Activated CD4-positive, alpha-beta memory T cell treated with anti-CD3 and anti-CD28 coated beads for 36 hours (primary cell): Measurements from ENCODE around the gene SYT3. TPM values are rescaled to one million over a fixed set of nuclear protein-coding genes. Genes with fewer than 3 reads are reported as not detected.
"Not testable (repeated sequence)": the region's sequence is repeated elsewhere in the genome, so short reads cannot be mapped to it uniquely, and the experiment has no call there.

Source experiments
- CTCF ChIA-PET: fragments of 350-600 bp; sonication (Branson Sonifier 250); formaldehyde crosslinking; loops from one replicate; lab custom pipeline; 2021; ENCODE audit warnings: antibody characterized with exemption, inconsistent platforms; lab: Charles Lee
- POLR2A ChIA-PET: fragments of 350-600 bp; sonication (Branson Sonifier 250); formaldehyde crosslinking; loops from one replicate; lab custom pipeline; 2021; ENCODE audit warnings: antibody characterized with exemption; lab: Charles Lee
- DNase-seq: peaks from one replicate; pipeline ENCODE4 v3.0.0-alpha.2; 2020
- H3K27ac Mint-ChIP-seq: one replicate; pipeline ENCODE4 v1.8.0; 2021; ENCODE audit warnings: mixed read lengths
- H3K27me3 Mint-ChIP-seq: one replicate; pipeline ENCODE4 v1.8.0; 2021; ENCODE audit warnings: mixed read lengths
- H3K36me3 Mint-ChIP-seq: one replicate; pipeline ENCODE4 v1.8.0; 2021; ENCODE audit warnings: mixed read lengths
- H3K4me1 Mint-ChIP-seq: one replicate; pipeline ENCODE4 v1.8.0; 2021; ENCODE audit warnings: low read depth, mixed read lengths
- H3K4me3 Mint-ChIP-seq: one replicate; pipeline ENCODE4 v1.8.0; 2021; ENCODE audit warnings: mild to moderate bottlenecking, mixed read lengths
- H3K9me3 Mint-ChIP-seq: one replicate; pipeline ENCODE4 v1.8.0; 2021; ENCODE audit warnings: mixed read lengths
- intact Hi-C: fragments of 100-400 bp; cut with micrococcal nuclease; formaldehyde crosslinking; loops from one replicate; pipeline ENCODE4 v1.15.1; 2023
- total RNA-seq, 2 experiments: library from RNA; stranded (reverse); gene quantifications; one replicate each; pipeline ENCODE4 v1.2.3, GENCODE V29; 2021

Gene SYT3
- total RNA-seq, 2 experiments from 2014 or later: not detected

DNA sequence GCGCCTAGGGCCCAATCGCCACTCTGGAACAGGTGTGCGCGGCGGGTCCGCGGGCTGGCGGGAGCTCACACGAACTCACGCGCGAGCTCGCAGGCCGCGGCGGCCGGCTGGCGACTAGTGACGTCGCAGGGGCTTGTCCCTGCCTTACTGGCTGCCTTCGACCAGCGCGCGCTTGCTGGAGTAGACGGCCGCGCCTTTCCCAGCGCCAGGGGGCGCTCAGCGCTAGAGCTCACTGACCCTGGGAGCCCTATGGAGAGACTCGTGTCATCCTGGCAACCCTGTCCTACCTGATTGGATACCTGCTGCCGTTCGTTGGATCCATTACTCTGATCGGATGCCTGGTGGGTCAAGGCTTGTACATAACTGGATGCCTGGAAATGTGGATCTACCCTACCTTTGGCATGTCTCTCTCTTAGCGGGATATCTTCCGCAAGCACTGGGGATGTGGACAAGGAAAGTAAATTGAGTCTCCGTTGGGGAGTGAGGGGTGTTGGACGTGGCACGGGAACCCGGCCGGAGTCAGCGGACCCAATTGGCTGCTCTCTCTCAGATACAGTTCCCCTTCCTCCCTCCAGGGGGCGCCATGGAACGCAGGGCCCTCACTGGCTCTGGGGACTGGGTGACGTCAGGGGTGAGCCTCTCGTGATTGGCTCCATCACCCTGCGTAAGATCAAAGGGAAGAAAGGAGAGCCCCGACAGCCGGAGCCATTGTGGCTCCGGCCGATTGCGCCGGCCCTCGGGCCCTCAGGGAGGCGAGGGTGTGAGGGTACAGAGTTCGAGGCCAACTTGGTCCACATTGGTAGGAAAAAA lies 35.2 kb downstream of the SYT3 start:
- H3K4me3 Mint-ChIP-seq, H3K9me3 Mint-ChIP-seq, CTCF ChIA-PET, H3K36me3 Mint-ChIP-seq, DNase-seq, H3K4me1 Mint-ChIP-seq, POLR2A ChIA-PET, H3K27ac Mint-ChIP-seq: not testable (repeated sequence)
- H3K27me3 Mint-ChIP-seq: peaks cover 39% of the 10 kb centered on the region
- intact Hi-C loops: loop anchor here (5.0 kb wide), 2 partner anchors 53 to 178 kb away; no protein-coding TSS in a partner anchor

DNA sequence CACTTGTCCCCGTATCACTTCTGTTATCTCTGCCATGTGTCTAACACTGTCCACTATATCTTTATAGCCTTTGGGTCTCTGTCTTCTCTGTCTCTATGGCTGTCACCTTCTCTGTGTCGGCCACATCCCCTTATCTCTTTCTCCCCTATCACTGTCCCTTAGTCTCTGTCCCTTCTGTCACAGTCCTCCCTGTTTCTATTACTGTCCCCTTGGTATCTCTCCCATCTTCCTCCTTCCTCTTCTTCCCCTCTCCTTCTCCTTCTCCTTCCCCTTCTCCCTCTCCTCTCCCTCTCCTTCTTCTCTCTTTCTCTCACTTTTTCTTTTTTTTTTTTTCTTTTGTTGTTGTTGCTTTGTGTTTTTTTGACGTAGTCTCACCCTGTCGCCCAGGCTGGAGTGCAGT lies 36.7 kb downstream of the SYT3 start:
- Mint-ChIP-seq H3K36me3 (no peaks in the 10 kb centered on the region), H3K9me3 (no peaks in the 10 kb centered on the region), H3K27me3 (peaks cover 35% of the 10 kb centered on the region), H3K4me3 (no peak overlapping the region), H3K27ac (no peak overlapping the region), H3K4me1 (no peaks in the 10 kb centered on the region)
- CTCF ChIA-PET: no interaction called here
- DNase-seq: no peak
- POLR2A ChIA-PET: no interaction called here
- intact Hi-C loops: no loop called here

- DNase-seq: no peak
- H3K27me3 Mint-ChIP-seq: peaks cover 35% of the 10 kb centered on the region
- H3K36me3 Mint-ChIP-seq: no peaks in the 10 kb centered on the region
- no peaks in the 10 kb centered on the region for H3K9me3 Mint-ChIP-seq
- H3K27ac Mint-ChIP-seq: no peak overlapping the region
- ChIA-PET CTCF (no interaction called here), POLR2A (no interaction called here)
- no peak overlapping the region for H3K4me3 Mint-ChIP-seq
- no peaks in the 10 kb centered on the region for H3K4me1 Mint-ChIP-seq
- intact Hi-C loops: no loop called here
These were observed 37.2 kb downstream of the SYT3 start for GRCh38 chr19:50602496-50602895.

GRCh38 chr19:50602089-50602422 lies 37.6 kb downstream of the SYT3 start:
- peaks cover 31% of the 10 kb centered on the region for H3K27me3 Mint-ChIP-seq
- CTCF ChIA-PET: no interaction called here

GRCh38 chr19:50601407-50602088 lies 38.1 kb downstream of the SYT3 start:
- intact Hi-C loops: no loop called here
- Mint-ChIP-seq H3K27me3 (peaks cover 28% of the 10 kb centered on the region), H3K9me3 (no peaks in the 10 kb centered on the region), H3K4me3 (no peak overlapping the region), H3K36me3 (no peaks in the 10 kb centered on the region), H3K27ac (no peak overlapping the region), H3K4me1 (no peaks in the 10 kb centered on the region)
- ChIA-PET CTCF (no interaction called here), POLR2A (no interaction called here)
- no peak for DNase-seq

More at GRCh38 chr19:50602089-50602422, 37.6 kb downstream of the SYT3 start:
- no peaks in the 10 kb centered on the region for H3K4me1 Mint-ChIP-seq
- no peak for DNase-seq
- POLR2A ChIA-PET: no interaction called here
- H3K4me3 Mint-ChIP-seq: no peak overlapping the region
- intact Hi-C loops: no loop called here
- no peak overlapping the region for H3K27ac Mint-ChIP-seq
- no peaks in the 10 kb centered on the region for H3K36me3 Mint-ChIP-seq
- H3K9me3 Mint-ChIP-seq: no peaks in the 10 kb centered on the region

- Mint-ChIP-seq H3K9me3 (no peaks in the 10 kb centered on the region), H3K27me3 (peaks cover 26% of the 10 kb centered on the region), H3K4me3 (no peak overlapping the region), H3K36me3 (no peaks in the 10 kb centered on the region), H3K4me1 (no peaks in the 10 kb centered on the region), H3K27ac (no peak overlapping the region)
- DNase-seq: no peak
- intact Hi-C loops: no loop called here
- ChIA-PET CTCF (no interaction called here), POLR2A (no interaction called here)
These were observed 40.3 kb downstream of the SYT3 start for GRCh38 chr19:50599427-50599826.

DNA sequence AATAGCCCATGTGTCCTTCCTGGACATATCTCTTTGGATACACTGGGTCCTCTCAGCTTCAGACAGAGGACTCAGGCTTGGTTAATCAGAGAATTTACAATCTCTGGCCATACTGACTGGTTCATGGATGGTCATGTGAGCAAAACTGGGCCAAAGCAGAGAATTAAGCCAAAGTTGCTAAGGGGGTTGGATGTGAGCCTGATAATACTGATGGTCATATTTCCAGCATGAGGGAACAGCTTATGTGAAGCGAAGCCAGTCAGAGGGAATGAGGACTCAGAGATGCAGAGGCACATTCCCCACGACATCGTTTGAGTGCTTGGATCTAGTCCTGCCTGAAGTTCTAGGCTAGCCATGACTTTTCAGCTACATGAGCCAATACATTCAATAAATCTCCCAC lies 49.5 kb downstream of the SYT3 start:
- intact Hi-C loops: no loop called here
- DNase-seq: no peak
- no peak overlapping the region for H3K27ac Mint-ChIP-seq
- POLR2A ChIA-PET: no interaction called here
- H3K9me3 Mint-ChIP-seq: no peaks in the 10 kb centered on the region
- H3K36me3 Mint-ChIP-seq: no peaks in the 10 kb centered on the region
- no peaks in the 10 kb centered on the region for H3K4me1 Mint-ChIP-seq
- CTCF ChIA-PET: interaction anchor here (0.7 kb wide), 1 partner anchor 34 kb away, joined by 3 read pairs; no protein-coding TSS in a partner anchor
- H3K27me3 Mint-ChIP-seq: peaks cover 3% of the 10 kb centered on the region
- H3K4me3 Mint-ChIP-seq: no peak overlapping the region

DNA sequence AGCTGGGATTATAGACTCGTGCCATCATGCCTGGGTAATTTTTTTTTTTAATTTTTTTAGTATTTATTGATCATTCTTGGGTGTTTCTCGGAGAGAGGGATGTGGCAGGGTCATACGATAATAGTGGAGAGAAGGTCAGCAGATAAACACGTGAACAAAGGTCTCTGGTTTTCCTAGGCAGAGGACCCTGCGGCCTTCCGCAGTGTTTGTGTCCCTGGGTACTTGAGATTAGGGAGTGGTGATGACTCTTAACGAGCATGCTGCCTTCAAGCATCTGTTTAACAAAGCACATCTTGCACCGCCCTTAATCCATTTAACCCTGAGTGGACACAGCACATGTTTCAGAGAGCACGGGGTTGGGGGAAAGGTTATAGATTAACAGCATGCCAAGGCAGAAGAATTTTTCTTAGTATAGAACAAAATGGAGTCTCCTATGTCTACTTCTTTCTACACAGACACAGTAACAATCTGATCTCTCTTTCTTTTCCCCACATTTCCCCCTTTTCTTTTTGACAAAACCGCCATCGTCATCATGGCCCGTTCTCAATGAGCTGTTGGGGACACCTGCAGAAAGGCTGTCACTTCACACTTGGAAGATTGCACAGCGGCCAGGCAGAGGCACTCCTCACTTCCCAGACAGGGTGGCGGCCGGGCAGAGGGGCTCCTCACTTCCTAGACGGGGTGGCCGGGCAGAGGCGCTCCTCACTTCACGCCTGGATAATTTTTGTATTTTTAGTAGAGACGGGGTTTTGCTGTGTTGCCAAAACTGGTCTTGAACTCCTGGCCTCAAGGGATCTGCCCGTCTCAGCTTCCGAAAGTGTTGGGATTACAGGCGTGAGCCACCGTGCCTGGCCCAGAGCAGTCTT lies 57.7 kb downstream of the SYT3 start:
- CTCF ChIA-PET: interaction anchor here (1.0 to 2.8 kb wide), 2 partner anchors 24 to 26 kb away, joined by 3 to 18 read pairs; no protein-coding TSS in a partner anchor
- H3K27ac Mint-ChIP-seq, H3K9me3 Mint-ChIP-seq, POLR2A ChIA-PET, H3K36me3 Mint-ChIP-seq, H3K27me3 Mint-ChIP-seq, H3K4me3 Mint-ChIP-seq, intact Hi-C loops, DNase-seq, H3K4me1 Mint-ChIP-seq: not testable (repeated sequence)

GRCh38 chr19:50580970-50581634 lies 58.6 kb downstream of the SYT3 start:
- intact Hi-C loops: no loop called here
- Mint-ChIP-seq H3K9me3 (no peaks in the 10 kb centered on the region), H3K27me3 (peaks cover 8% of the 10 kb centered on the region), H3K36me3 (no peaks in the 10 kb centered on the region), H3K4me3 (no peak overlapping the region), H3K27ac (no peak overlapping the region), H3K4me1 (no peaks in the 10 kb centered on the region)
- CTCF ChIA-PET: interaction anchor here (1.0 kb wide), 1 partner anchor 23 kb away, joined by 3 read pairs; no protein-coding TSS in a partner anchor
- POLR2A ChIA-PET: no interaction called here
- no peak for DNase-seq

GRCh38 chr19:50580240-50580639 lies 59.4 kb downstream of the SYT3 start:
- no peaks in the 10 kb centered on the region for H3K9me3 Mint-ChIP-seq
- ChIA-PET CTCF (no interaction called here), POLR2A (no interaction called here)
- H3K27me3 Mint-ChIP-seq: peaks cover 8% of the 10 kb centered on the region
- no peaks in the 10 kb centered on the region for H3K36me3 Mint-ChIP-seq
- no peaks in the 10 kb centered on the region for H3K4me1 Mint-ChIP-seq
- DNase-seq: no peak
- H3K4me3 Mint-ChIP-seq: no peak overlapping the region
- intact Hi-C loops: no loop called here
- H3K27ac Mint-ChIP-seq: no peak overlapping the region

- H3K27ac Mint-ChIP-seq, H3K36me3 Mint-ChIP-seq, CTCF ChIA-PET, H3K4me3 Mint-ChIP-seq, H3K4me1 Mint-ChIP-seq, H3K9me3 Mint-ChIP-seq, H3K27me3 Mint-ChIP-seq, intact Hi-C loops, DNase-seq: not testable (repeated sequence)
- POLR2A ChIA-PET: interaction anchor here (0.7 kb wide), 1 partner anchor 35 kb away, joined by 3 read pairs; no protein-coding TSS in a partner anchor
These were observed 62.9 kb downstream of the SYT3 start for GRCh38 chr19:50576769-50577168.
